Eye (tissue), 1 donor: ENCODE measurements around the gene PHRF1.

ENCODE experiments used
- DNase-seq: peaks from one replicate; pipeline ENCODE4 v3.0.0-alpha.2; 2015

The PHRF1 gene

GRCh38 chr11:575996-576768 lies at the start of gene PHRF1:
Gene PHRF1, plus strand, starts transcription at chr11:576470. Its CDS starts 5,043 bp downstream, at chr11:581513.
- peak; percentile 98 for DNase-seq

GRCh38 chr11:528166-528814 lies 48.0 kb upstream of the PHRF1 start:
- DNase-seq, result no peak

GRCh38 chr11:528815-529727 lies 47.2 kb upstream of the PHRF1 start:
- peak; percentile 39 for DNase-seq

- no peak for DNase-seq
These were observed 46.4 kb upstream of the PHRF1 start for GRCh38 chr11:529728-530411.

DNA sequence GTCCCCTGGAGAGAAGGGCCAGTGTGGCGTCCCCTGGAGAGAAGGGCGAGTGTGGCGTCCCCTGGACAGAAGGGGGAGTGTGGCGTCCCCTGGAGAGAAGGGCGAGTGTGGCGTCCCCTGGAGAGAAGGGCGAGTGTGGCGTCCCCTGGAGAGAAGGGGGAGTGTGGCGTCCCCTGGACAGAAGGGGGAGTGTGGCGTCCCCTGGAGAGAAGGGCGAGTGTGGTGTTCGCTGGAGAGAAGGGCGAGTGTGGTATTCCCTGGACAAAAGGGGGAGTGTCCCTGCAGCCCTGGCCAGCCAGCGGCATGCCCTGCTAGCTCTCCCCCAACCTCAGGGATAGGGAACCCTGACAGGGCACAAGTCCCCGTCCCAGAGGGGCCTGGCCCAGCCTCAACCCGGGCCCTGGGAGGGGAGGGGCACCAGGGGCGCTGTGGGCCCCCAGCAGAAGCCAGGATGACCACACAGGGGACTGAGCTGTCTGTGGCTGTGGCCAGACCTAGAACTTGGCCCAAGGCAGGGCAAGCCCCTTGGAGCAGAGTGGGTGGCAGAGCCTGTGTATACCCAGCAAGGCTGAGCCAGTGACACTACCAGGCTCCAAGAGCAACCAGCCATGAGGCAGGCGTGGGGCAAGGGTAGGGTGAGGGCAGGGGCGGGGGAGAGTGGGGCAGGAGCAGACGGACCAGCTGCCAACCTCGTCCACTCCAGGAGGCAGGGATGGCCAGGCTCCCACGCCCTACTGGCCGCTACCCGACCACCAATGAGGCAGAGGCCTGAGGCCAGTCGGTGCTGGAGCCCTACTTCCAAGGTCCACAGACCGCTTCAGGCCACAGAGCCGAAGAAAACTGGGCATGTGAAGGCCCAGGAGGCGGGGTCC lies 45.1 kb upstream of the PHRF1 start:
- DNase-seq, result no peak

DNA sequence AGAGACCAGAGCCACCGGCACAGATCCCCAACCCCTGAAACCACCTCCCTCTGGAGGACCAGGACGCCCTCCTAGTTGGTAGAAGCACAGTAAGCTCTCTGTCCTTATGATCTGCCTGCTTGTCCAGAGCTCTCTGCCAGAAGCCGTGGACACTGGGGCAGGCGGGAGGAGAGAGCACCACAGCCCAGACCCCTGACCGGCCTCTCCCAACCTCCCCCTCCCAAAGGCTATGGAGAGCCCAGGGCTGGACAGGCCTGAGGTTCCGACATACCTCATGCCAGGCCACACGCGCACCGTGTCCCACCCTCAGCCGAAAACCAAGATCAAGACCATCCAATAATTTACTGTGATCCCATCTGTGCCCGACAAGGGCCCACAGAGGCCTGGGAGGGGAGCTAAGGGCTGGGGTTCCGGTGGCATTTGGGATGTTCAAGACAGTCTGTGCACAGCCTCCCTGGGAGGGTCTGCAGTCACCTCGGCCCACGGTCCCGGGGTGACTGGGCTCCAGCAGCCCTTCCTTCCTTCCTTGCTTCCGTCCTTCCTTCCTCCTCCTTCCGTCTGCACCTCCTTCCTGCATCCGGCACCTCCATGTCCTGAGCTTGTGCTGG lies 44.2 kb upstream of the PHRF1 start:
- no peak for DNase-seq

- DNase-seq, result no peak
These were observed 43.7 kb upstream of the PHRF1 start for GRCh38 chr11:532527-532985.

GRCh38 chr11:532986-533585 lies 43.2 kb upstream of the PHRF1 start:
- DNase-seq, result no peak

- DNase-seq, result no peak
These were observed 42.5 kb upstream of the PHRF1 start for GRCh38 chr11:533586-534395.

- DNase-seq, result peak; percentile 37
These were observed 41.7 kb upstream of the PHRF1 start for GRCh38 chr11:534396-535209.

DNA sequence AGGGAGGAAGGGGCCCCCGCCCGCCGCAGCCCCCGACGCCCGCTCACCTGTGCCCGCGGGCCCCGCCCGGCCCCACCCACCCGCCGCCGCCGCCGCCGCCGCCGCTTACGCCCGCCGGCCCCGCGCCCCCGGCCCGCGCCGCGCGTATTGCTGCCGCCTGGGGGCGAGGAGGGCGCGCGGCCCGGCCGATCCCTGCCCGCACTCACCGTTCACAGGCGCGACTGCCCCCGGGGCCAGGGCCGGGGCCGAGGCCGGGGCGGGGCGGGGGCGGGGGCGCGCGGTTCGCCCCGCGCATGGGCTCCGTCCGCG lies 41.1 kb upstream of the PHRF1 start:
- no peak for DNase-seq

GRCh38 chr11:535519-536454 lies 40.5 kb upstream of the PHRF1 start, which contains the start of gene HRAS:
Gene HRAS, minus strand, starts transcription at chr11:535576.
- DNase-seq, result peak; percentile 98

DNA sequence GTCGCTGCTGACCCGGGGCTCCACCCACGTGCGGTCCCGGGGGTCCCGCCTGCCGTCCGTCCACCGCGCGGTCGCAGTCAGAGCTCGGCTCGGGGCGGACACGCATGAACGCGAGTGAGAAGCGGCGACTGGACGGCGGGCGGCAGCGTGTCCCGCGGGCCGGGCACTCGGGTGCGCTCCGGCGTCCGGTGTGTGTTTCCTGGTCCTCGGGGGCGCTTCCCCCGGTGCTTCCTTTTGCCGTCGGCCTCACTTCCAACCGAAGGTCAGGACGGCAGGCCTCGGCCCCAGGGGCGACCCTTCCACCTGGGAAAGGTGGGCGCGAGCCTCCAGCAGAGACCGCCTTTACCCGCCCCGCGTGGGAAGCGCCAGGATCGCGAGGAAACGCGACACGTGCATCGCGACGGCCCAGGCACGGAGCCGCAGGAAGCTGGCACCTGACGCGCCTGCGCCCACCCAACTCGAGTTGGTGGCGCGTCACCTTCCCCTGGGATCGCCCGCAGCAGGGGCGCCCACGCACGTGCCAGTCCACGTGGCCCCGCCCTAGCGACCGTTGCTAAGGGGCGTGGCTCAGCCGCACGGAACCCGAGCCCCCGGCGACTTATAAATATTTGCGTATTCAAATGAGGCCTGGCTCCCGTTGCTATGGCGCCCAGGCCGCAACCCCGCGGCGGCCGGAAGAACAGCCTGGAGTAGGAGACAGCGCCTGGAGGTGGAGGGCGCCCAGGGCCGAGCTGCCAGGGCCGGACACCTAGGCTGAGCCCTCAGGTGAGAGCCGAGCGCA lies 39.2 kb upstream of the PHRF1 start, which contains the start of gene LRRC56:
TSS of gene LRRC56 (plus strand) at position 687 of the 781 bp plus-strand sequence. CDS start 3,158 bp downstream, outside the sequence.
- DNase-seq, result peak; percentile 87

- DNase-seq, result no peak
These were observed 38.4 kb upstream of the PHRF1 start for GRCh38 chr11:537622-538430.

DNA sequence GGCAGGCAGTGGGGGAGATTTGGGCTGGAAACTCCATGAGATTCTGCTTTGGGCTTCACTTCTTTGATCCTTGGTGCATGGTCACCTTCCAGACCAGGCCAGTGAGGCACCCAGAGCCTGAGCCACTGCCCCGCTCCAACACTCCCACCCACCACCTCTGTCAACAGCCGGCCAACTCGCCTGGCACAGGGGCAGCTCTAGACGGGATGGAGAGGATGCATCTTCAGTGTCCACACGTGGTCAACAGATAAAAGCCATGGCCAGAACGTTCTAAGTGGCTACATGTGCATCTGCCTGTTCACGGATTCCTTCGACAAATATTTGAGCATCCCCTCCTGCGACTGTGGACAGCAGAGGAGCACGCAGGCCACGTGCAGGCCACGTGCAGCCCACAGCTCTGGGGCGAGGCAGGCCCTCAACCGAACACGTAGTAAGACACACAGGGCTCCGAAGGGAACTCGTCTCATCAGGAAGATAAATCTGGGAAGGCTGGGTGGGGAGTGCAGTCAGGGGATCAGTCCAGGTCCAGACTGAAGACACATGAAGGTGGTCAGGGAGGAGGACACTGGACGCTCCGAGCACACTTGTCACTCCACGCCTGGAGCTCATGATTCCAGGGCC lies 37.7 kb upstream of the PHRF1 start:
- DNase-seq, result no peak
